ENCODE measurements around the gene BNC2.

The BNC2 gene

DNA sequence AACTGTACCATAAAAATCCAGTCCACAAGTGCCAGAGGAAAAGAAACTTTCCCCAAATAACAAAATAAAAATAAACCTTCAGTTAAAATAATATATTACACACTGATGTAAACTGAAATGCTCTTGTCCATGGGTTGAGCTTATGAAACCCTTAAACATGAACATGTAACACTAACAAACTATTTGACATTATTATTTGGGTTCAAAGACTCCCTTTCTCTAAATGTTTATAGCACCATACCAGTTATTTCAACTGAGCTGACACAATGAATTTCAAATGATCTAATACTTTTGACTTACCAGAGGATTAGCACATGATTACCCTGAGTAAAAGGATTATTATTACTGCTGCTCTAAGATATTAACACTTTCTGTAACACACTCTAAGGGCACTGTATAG is 251.1 kb downstream of the BNC2 start:
- no peak for DNase-seq (ENCODE audit: low read depth)
- no peak overlapping the region for H3K4me3 ChIP-seq (ENCODE audit: low read depth, low read length)
- in situ Hi-C loops (cut with HindIII; ENCODE audit: low sequenced_read_pairs) = no loop called here
- TF ChIP-seq, protein P1, sequence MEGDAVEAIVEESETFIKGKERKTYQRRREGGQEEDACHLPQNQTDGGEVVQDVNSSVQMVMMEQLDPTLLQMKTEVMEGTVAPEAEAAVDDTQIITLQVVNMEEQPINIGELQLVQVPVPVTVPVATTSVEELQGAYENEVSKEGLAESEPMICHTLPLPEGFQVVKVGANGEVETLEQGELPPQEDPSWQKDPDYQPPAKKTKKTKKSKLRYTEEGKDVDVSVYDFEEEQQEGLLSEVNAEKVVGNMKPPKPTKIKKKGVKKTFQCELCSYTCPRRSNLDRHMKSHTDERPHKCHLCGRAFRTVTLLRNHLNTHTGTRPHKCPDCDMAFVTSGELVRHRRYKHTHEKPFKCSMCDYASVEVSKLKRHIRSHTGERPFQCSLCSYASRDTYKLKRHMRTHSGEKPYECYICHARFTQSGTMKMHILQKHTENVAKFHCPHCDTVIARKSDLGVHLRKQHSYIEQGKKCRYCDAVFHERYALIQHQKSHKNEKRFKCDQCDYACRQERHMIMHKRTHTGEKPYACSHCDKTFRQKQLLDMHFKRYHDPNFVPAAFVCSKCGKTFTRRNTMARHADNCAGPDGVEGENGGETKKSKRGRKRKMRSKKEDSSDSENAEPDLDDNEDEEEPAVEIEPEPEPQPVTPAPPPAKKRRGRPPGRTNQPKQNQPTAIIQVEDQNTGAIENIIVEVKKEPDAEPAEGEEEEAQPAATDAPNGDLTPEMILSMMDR (IDR thresholded peaks at IDR 0.05; ENCODE audit: low read depth, low read length, missing control alignments) = no peak

DNA sequence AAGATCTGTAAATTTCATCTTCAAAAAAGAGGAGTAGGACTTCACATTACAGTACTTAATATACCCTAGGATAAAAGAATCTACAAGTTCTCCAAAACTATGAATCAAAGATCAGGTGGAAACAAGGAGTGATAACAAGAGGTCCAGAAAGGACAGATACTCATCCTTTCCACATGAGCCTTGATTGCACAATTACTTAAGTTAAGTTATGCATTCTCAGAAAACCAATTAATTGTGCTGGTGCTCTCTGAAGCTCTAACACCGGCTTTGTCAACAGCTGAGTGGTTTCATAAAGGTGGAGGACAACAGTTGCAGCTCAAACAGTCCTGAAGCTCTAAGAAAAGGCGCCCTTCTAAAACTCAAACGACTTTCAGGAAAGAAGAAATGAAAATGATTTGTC is 251.9 kb downstream of the BNC2 start:
- H3K4me3 ChIP-seq (ENCODE audit: low read depth, low read length) = no peak overlapping the region
- DNase-seq (ENCODE audit: low read depth) = no peak
- TF ChIP-seq, protein P1 (IDR thresholded peaks at IDR 0.05; ENCODE audit: low read depth, low read length, missing control alignments) = no peak
- in situ Hi-C loops (cut with HindIII; ENCODE audit: low sequenced_read_pairs) = no loop called here

DNA sequence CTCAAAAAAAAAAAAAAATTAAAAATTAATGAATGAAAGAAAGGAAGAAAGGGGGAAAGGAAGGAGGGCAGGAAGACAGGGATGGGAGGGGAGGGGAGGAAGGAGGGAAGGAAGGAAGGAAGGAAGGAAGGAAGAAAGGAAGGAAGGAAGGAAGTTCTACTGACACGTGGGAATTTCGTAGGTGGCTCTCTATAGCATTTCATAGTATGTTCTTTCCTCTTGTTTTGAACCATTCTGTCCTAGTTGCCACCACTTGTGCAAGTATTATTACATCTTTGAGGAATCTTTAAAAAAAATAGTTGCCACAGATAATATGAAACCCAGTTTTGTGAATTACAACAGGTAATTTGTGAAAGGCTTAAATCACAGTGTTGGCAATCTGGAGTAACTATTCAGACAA is 253.8 kb downstream of the BNC2 start:
- in situ Hi-C loops (cut with HindIII; ENCODE audit: low sequenced_read_pairs) = no loop called here
- DNase-seq (ENCODE audit: low read depth) = no peak
- H3K4me3 ChIP-seq (ENCODE audit: low read depth, low read length) = no peak overlapping the region
- TF ChIP-seq, protein P1 (IDR thresholded peaks at IDR 0.05; ENCODE audit: low read depth, low read length, missing control alignments) = no peak

DNA sequence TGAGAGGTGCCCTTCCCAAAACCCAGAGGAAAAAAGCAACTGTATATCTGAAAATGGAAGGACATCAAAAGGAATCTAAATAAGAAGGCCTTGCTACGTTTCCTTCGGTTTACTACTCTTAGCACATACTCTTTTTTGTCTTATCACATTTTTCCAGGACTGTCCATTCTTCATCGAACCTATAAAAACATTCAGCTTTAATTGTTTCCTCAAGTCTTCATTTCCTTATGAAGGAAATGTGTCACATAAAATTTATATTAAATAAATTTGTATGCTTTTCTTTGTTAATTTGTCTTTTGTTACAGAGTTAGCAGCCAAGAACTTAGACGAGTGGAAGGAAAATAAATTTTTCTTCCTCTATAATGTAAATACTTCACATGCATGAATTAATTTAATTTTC is 255.0 kb downstream of the BNC2 start:
- no peak overlapping the region for H3K4me3 ChIP-seq (ENCODE audit: low read depth, low read length)
- no peak for DNase-seq (ENCODE audit: low read depth)
- in situ Hi-C loops (cut with HindIII; ENCODE audit: low sequenced_read_pairs) = no loop called here
- TF ChIP-seq, protein P1 (IDR thresholded peaks at IDR 0.05; ENCODE audit: low read depth, low read length, missing control alignments) = no peak

DNA sequence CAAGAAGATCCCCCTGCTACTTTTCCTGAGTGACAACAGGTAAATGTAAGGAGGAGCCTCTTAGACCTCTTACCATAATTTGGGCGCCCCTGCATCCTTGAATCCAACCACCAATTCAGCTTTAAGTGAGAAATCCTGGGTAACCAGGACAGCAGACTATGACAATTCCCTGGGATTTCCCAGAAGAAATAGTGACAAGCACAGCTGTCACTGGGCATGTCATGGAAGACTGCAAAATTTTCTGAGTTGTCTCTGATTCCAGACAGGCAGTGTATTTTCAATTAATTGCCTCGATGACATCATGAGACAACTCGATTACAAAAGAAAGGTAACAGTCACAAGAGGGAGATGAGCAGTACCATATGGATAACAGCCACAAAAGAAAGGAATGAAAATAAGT is 256.9 kb downstream of the BNC2 start:
- TF ChIP-seq, protein P1 (IDR thresholded peaks at IDR 0.05; ENCODE audit: low read depth, low read length, missing control alignments) = no peak
- no peak overlapping the region for H3K4me3 ChIP-seq (ENCODE audit: low read depth, low read length)
- no peak for DNase-seq (ENCODE audit: low read depth)
- in situ Hi-C loops (cut with HindIII; ENCODE audit: low sequenced_read_pairs) = no loop called here

DNA sequence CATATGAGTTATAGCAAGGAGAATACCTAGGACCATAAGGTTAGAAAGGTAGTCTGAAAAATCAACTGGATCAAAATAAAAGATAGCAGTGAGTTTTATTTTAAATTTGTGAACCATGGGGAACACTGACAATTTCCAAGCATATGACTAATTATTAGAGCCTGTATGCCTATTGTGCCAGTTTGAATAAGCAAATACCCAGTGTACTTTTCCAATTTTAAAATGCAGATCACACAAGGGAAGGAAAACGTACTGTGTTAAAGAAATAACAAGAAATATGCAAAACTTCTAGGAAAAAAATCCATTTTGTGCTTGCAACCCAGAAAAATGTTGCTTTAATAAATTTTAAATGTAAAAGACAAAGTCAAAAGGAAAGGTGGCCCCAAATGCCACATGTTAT is 257.4 kb downstream of the BNC2 start:
- no peak overlapping the region for H3K4me3 ChIP-seq (ENCODE audit: low read depth, low read length)
- in situ Hi-C loops (cut with HindIII; ENCODE audit: low sequenced_read_pairs) = no loop called here
- no peak for DNase-seq (ENCODE audit: low read depth)
- TF ChIP-seq, protein P1 (IDR thresholded peaks at IDR 0.05; ENCODE audit: low read depth, low read length, missing control alignments) = no peak

DNA sequence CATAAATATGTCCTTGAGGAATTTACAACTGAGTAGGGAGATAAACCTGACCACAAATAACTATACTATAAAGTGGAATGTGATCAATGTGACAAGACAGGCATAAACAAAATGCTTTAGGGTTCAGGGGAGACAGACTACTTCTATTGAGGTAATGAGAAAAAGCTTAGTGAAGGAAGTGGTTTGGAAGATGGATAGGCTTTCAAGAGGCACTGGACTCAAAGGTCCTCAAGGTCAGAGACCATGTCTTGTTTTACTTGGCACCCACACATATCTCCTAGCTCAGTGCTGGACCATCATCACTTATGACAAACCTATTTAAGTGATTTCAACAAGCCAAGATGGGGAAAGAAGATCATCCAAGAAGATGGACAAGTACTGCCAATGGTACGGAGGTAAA is 257.8 kb downstream of the BNC2 start:
- no peak for DNase-seq (ENCODE audit: low read depth)
- in situ Hi-C loops (cut with HindIII; ENCODE audit: low sequenced_read_pairs) = no loop called here
- TF ChIP-seq, protein P1 (IDR thresholded peaks at IDR 0.05; ENCODE audit: low read depth, low read length, missing control alignments) = no peak
- H3K4me3 ChIP-seq (ENCODE audit: low read depth, low read length) = no peak overlapping the region
